Gastroesophageal sphincter (tissue), 3 donors: ENCODE data around the gene AUTS2.

ENCODE experiments used
- CTCF ChIP-seq, 4 experiments: fragments of 200-600 bp in 2 of 4; fragments of 450-650 bp in 2 of 4; sonication (generic) in 1 of 4; IDR thresholded peaks; one replicate each; pipeline ENCODE4 v1.5.1; 2017 to 2019; ENCODE audit warnings: antibody characterized with exemption in 4 of 4, mild to moderate bottlenecking in 2 of 4, moderate library complexity in 2 of 4
- POLR2A ChIP-seq, 2 donors: fragments of 450-650 bp; IDR thresholded peaks; one replicate each; pipeline ENCODE4 v1.6.1; 2017; ENCODE audit warnings: antibody characterized with exemption in 2 of 2, mild to moderate bottlenecking in 2 of 2, moderate library complexity in 1 of 2
- POLR2AphosphoS5 ChIP-seq: sonication (generic); formaldehyde crosslinking; IDR thresholded peaks from one replicate; pipeline ENCODE4 v1.6.1; 2017; ENCODE audit warnings: antibody characterized with exemption

DNA sequence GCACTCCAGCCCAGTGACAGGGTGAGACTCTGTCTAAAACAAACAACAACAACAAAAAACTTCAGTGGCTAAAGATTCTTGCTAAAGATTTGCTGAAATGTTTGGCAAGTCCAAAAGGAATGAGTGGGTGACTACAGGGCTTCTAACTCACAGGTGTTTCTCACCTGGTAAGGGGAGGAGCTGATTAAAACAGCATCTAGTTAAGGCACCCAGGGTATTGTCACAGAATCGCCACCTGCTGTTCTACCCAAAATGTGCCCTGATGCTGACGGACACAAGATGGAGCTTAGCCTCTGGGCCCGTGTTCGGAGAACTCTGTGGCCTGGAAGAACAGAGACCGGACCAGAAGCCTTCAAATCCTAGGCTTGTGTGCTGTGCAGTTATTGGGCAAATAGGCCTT is 1197.7 kb downstream of the AUTS2 start:
- TF ChIP-seq POLR2AphosphoS5 = no peak
- TF ChIP-seq CTCF (IDR thresholded peaks at IDR 0.05) = no peak
- no peak for TF ChIP-seq POLR2A (IDR thresholded peaks at IDR 0.05)
